HepG2 (cell line): ENCODE measurements around the gene RNMT. TPM values are rescaled to one million over a fixed set of nuclear protein-coding genes. Genes with fewer than 3 reads are reported as not detected.
A peak's percentile ranks its signal among the peaks of the same experiment; 100 is the strongest.

ENCODE experiments used
- ADNP ChIP-seq: sonication (generic); formaldehyde crosslinking; IDR thresholded peaks from 2 replicates; pipeline ENCODE4 v1.4.0; 2020; ENCODE audit warnings: missing genetic modification reagents
- CAMTA2 ChIP-seq: sonication (generic); formaldehyde crosslinking; IDR thresholded peaks from 2 replicates; pipeline ENCODE4 v1.4.0; 2020; ENCODE audit warnings: mild to moderate bottlenecking, missing genetic modification reagents, borderline replicate concordance
- GABPB1 ChIP-seq: IDR thresholded peaks from 2 replicates; pipeline ENCODE4 v1.6.1; 2016; ENCODE audit warnings: mild to moderate bottlenecking, missing genetic modification reagents, moderate library complexity, missing compliant biosample characterization
- GATA4 ChIP-seq: sonication (generic); IDR thresholded peaks from 2 replicates; pipeline ENCODE4 v1.6.1; 2016; ENCODE audit warnings: antibody characterized with exemption, low read depth, borderline replicate concordance
- GMEB2 ChIP-seq: IDR thresholded peaks from 2 replicates; pipeline ENCODE4 v1.6.1; 2016; ENCODE audit warnings: missing biosample characterization, missing genetic modification reagents, low read depth
- HMGXB4 ChIP-seq, 2 experiments: sonication (generic) in 1 of 2; formaldehyde crosslinking in 1 of 2; IDR thresholded peaks; 2 replicates each; pipeline versions ENCODE4 v1.4.0 to v1.6.1; 2018 to 2020; ENCODE audit warnings: missing genetic modification reagents in 2 of 2, borderline replicate concordance in 1 of 2, low read depth in 1 of 2, mild to moderate bottlenecking in 1 of 2, missing biosample characterization in 1 of 2
- JARID2 ChIP-seq: sonication (generic); formaldehyde crosslinking; IDR thresholded peaks from 2 replicates; pipeline ENCODE4 v1.8.1; 2023; ENCODE audit warnings: missing genetic modification reagents, inconsistent platforms; ENCODE audit not compliant: insufficient replicate concordance
- KLF15 ChIP-seq: sonication (generic); formaldehyde crosslinking; IDR thresholded peaks from 2 replicates; pipeline ENCODE4 v1.8.1; 2023; ENCODE audit warnings: borderline replicate concordance, mild to moderate bottlenecking, inconsistent platforms, missing genetic modification reagents, mixed read lengths
- NFE2L1 ChIP-seq: sonication (generic); formaldehyde crosslinking; IDR thresholded peaks from 2 replicates; pipeline ENCODE4 v1.4.0; 2020; ENCODE audit warnings: missing genetic modification reagents, mild to moderate bottlenecking, borderline replicate concordance
- RARG ChIP-seq: sonication (generic); formaldehyde crosslinking; IDR thresholded peaks from 2 replicates; pipeline ENCODE4 v1.4.0; 2020; ENCODE audit warnings: low read depth, mild to moderate bottlenecking, missing genetic modification reagents
- SALL2 ChIP-seq: sonication (generic); formaldehyde crosslinking; IDR thresholded peaks from 2 replicates; pipeline ENCODE4 v1.8.1; 2023; ENCODE audit warnings: mild to moderate bottlenecking, missing genetic modification reagents, inconsistent platforms
- SNRNP70 ChIP-seq: fragments of 200-400 bp; formaldehyde crosslinking; IDR thresholded peaks from 2 replicates; pipeline ENCODE4 v1.6.1; 2017; ENCODE audit warnings: mild to moderate bottlenecking, low read depth, low read length, moderate library complexity
- TOE1 ChIP-seq: sonication (generic); formaldehyde crosslinking; IDR thresholded peaks from 2 replicates; pipeline ENCODE4 v1.4.0; 2020; ENCODE audit warnings: mild to moderate bottlenecking, missing genetic modification reagents
- XRCC5 ChIP-seq: fragments of 200-400 bp; formaldehyde crosslinking; optimal IDR thresholded peaks from 2 replicates; pipeline ENCODE3; 2017; ENCODE audit warnings: mild to moderate bottlenecking, low read length
- ZNF138 ChIP-seq: sonication (generic); formaldehyde crosslinking; IDR thresholded peaks from 2 replicates; pipeline ENCODE4 v1.5.0; 2020; ENCODE audit warnings: mild to moderate bottlenecking, low read depth, missing genetic modification reagents
- ZNF235 ChIP-seq: sonication (generic); formaldehyde crosslinking; IDR thresholded peaks from 2 replicates; pipeline ENCODE4 v1.8.1; 2023; ENCODE audit warnings: mild to moderate bottlenecking, missing genetic modification reagents, borderline replicate concordance
- ZNF292 ChIP-seq: sonication (generic); formaldehyde crosslinking; IDR thresholded peaks from 2 replicates; pipeline ENCODE4 v1.8.1; 2022; ENCODE audit warnings: mild to moderate bottlenecking, low read depth, missing genetic modification reagents, borderline replicate concordance
- ZNF552 ChIP-seq: sonication (generic); formaldehyde crosslinking; IDR thresholded peaks from 2 replicates; pipeline ENCODE4 v1.9.0; 2022; ENCODE audit warnings: missing genetic modification reagents, mild to moderate bottlenecking, borderline replicate concordance
- ZNF597 ChIP-seq: sonication (generic); formaldehyde crosslinking; IDR thresholded peaks from 2 replicates; pipeline ENCODE4 v1.5.0; 2020; ENCODE audit warnings: missing genetic modification reagents
- ZNF740 ChIP-seq: sonication (generic); formaldehyde crosslinking; IDR thresholded peaks from 2 replicates; pipeline ENCODE4 v1.4.0; 2020; ENCODE audit warnings: missing genetic modification reagents
- ZSCAN20 ChIP-seq: sonication (generic); formaldehyde crosslinking; IDR thresholded peaks from 2 replicates; pipeline ENCODE4 v1.4.0; 2020; ENCODE audit warnings: missing genetic modification reagents, mild to moderate bottlenecking, borderline replicate concordance
- polyA plus RNA-seq, 8 experiments: library from polyadenylated mRNA; depleted of rRNA in 3 of 8; stranded (reverse) in 7 of 8; unstranded in 1 of 8; fragments of >200 nt; fragmentation: Illumina TruSeq in 4 of 8; extraction: Trizol in 4 of 8; gene quantifications; 2 replicates each; pipeline versions ENCODE4 v1.2.1 to v1.2.3, GENCODE V29; 2011 to 2016; ENCODE audit warnings: low read depth in 4 of 8, missing spikeins in 1 of 8, mixed read lengths in 1 of 8; ENCODE audit not compliant: insufficient read depth in 1 of 8
- total RNA-seq, 5 experiments: library from RNA; depleted of rRNA; stranded (reverse); fragments of >200 nt; fragmentation: Illumina TruSeq; extraction: Trizol; gene quantifications; 2 replicates each; pipeline ENCODE4 v1.2.3, GENCODE V29; 2016; ENCODE audit warnings: low read depth in 1 of 5
- TF ChIP-seq, protein P1 (sequence below): sonication (generic); formaldehyde crosslinking; IDR thresholded peaks from 2 replicates; pipeline ENCODE4 v1.4.0; 2020; ENCODE audit warnings: mild to moderate bottlenecking, missing genetic modification reagents

RNMT gene
- total and polyA plus RNA-seq, 2 of the 13 experiments (the other 11 are each of a cell fraction or from before 2014, with no cell fraction given) = 22.9 to 24.4 TPM

DNA sequence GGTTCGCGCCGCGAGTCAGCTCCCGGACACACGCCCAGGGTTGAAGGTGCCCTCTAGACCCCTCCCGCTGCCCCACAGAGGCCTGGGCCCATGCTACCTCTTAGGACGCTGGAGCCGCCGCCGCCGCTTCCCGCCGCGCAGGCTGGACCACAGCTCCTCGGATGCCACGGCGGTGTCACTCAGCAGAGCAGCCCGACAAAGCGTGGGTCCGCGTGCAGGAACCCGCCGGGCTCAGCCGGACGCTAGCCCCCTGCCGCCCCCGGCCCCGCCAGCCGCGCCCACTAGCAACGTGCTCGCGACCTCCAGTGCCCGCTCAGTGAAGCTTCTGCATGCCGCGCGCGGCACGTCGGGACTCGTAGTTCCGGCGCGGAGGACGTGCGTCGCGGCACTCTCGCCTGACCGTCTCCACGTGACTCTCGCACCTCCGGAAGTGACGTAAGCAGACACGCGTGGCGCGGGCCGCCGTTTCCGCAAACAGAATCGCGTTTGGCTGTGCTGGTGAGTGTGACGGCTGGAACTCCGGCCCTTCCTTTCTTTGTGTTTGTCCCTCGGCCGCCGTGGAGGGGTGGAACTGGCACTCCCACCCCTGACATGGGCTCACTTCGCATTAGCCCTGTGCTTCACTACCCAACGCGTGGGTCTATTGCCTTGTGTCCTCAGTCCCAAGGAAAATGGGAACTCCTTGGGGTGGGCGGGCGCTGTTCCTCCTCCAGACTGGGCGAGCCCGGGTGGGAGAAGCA, at the start of gene RNMT, which contains the start of gene FAM210A (continued):
- TF ChIP-seq ZNF740 (CRISPR knock-in tag) (peak; percentile 22; the same call in 1 of the 2 replicates), KLF15 (CRISPR knock-in tag) (no peak; the same call in 1 of the 2 replicates), GATA4 (no peak; the same call in 1 of the 2 replicates), HMGXB4 (CRISPR knock-in tag; IDR thresholded peaks at IDR 0.05; ENCODE audit: borderline replicate concordance in 1 of 2, low read depth in 1 of 2) (peak; percentile 67 to 96; a peak in 3 of 4 replicates), RARG (CRISPR knock-in tag) (no peak), SALL2 (CRISPR knock-in tag) (peak; percentile 93), CAMTA2 (CRISPR knock-in tag) (no peak), ZNF597 (0 out of 2 replicates have a peak, but pooled peaks have one; percentile 18), NFE2L1 (CRISPR knock-in tag) (no peak), GMEB2 (peak; percentile 88), JARID2 (no peak), TOE1 (CRISPR knock-in tag) (peak; percentile 53; the same call in 1 of the 2 replicates), ADNP (CRISPR knock-in tag) (no peak), SNRNP70 (no peak), ZNF138 (CRISPR knock-in tag) (peak; percentile 24; the same call in 1 of the 2 replicates), GABPB1 (CRISPR knock-in tag) (peak; percentile 100), XRCC5 (no peak), ZNF552 (peak; percentile 82), ZNF235 (CRISPR knock-in tag) (0 out of 2 replicates have a peak, but pooled peaks have one; percentile 49), ZSCAN20 (CRISPR knock-in tag) (peak; percentile 79; the same call in 1 of the 2 replicates), ZNF292 (CRISPR knock-in tag) (peak; percentile 71)
- TF ChIP-seq, protein P1, sequence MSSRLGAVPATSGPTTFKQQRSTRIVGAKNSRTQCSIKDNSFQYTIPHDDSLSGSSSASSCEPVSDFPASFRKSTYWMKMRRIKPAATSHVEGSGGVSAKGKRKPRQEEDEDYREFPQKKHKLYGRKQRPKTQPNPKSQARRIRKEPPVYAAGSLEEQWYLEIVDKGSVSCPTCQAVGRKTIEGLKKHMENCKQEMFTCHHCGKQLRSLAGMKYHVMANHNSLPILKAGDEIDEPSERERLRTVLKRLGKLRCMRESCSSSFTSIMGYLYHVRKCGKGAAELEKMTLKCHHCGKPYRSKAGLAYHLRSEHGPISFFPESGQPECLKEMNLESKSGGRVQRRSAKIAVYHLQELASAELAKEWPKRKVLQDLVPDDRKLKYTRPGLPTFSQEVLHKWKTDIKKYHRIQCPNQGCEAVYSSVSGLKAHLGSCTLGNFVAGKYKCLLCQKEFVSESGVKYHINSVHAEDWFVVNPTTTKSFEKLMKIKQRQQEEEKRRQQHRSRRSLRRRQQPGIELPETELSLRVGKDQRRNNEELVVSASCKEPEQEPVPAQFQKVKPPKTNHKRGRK (CRISPR knock-in tag) = no peak; the same call in 1 of the 2 replicates
